Epithelial cell of proximal tubule (primary cell): ENCODE data around the gene PHAF1. TPM values are rescaled to one million over a fixed set of nuclear protein-coding genes. Genes with fewer than 3 reads are reported as not detected.

Experiments used
- DNase-seq: peaks from one replicate; pipeline ENCODE4 v3.0.0-alpha.2; 2011; ENCODE audit warnings: low read depth
- H3K4me3 ChIP-seq: 2 replicates; pipeline ENCODE4 v1.5.1; 2011; ENCODE audit warnings: low read depth, mild to moderate bottlenecking, low read length
- total RNA-seq: library from RNA; depleted of rRNA; stranded (reverse); fragments of >200 nt; gene quantifications from 2 replicates; pipeline ENCODE4 v1.2.3, GENCODE V29; 2015
- TF ChIP-seq, protein P1 (sequence below): conservative IDR thresholded peaks from 2 replicates; pipeline ENCODE4 v1.5.1; 2012; ENCODE audit warnings: low read depth, mild to moderate bottlenecking, low read length

PHAF1 gene
- total RNA-seq = 14.7 and 16.4 TPM in 2 replicates

DNA sequence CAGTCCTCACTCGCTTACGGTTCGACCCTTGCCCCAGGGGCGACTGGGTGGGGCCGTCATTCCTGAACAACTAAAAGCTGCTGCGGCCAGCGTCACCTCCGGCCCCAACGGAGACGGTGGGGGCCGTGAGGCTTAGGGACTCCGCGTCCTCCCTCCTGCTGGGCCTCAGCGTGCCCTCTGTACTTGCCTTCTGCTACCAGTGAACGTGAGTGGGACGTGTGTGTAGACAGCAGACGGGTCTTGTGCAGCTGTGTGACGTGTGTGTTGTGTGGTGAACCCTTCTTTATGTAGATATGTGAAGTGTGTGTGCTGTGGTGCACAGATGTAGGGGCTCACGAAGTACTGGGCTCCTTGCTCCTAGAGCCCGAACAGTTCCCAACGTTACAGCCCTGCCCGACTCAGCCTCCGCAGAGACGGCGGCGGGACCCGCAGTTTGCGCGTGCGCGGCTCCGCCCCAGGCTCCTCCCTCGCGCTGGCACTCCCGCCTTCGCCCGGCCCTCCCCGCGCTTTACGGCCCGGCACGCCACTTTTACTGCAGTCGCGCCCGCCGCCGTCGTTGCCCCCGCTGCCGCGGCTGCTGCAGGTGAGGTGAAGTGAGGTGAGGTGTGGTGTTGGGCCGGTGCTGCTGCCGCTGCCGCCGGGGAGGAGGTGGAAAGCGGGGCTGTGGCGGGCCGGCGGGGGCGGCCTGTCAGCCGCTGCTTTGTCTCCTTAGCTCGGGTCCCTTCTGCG, at the start of gene PHAF1:
TSS of gene PHAF1 (plus strand) at position 535 of the 729 bp plus-strand sequence. CDS start 235 bp downstream, outside the sequence.
- TF ChIP-seq, protein P1, sequence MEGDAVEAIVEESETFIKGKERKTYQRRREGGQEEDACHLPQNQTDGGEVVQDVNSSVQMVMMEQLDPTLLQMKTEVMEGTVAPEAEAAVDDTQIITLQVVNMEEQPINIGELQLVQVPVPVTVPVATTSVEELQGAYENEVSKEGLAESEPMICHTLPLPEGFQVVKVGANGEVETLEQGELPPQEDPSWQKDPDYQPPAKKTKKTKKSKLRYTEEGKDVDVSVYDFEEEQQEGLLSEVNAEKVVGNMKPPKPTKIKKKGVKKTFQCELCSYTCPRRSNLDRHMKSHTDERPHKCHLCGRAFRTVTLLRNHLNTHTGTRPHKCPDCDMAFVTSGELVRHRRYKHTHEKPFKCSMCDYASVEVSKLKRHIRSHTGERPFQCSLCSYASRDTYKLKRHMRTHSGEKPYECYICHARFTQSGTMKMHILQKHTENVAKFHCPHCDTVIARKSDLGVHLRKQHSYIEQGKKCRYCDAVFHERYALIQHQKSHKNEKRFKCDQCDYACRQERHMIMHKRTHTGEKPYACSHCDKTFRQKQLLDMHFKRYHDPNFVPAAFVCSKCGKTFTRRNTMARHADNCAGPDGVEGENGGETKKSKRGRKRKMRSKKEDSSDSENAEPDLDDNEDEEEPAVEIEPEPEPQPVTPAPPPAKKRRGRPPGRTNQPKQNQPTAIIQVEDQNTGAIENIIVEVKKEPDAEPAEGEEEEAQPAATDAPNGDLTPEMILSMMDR = no peak
- H3K4me3 ChIP-seq = peak within 1 kb of the TSS; percentile 99
- no peak for DNase-seq

DNA sequence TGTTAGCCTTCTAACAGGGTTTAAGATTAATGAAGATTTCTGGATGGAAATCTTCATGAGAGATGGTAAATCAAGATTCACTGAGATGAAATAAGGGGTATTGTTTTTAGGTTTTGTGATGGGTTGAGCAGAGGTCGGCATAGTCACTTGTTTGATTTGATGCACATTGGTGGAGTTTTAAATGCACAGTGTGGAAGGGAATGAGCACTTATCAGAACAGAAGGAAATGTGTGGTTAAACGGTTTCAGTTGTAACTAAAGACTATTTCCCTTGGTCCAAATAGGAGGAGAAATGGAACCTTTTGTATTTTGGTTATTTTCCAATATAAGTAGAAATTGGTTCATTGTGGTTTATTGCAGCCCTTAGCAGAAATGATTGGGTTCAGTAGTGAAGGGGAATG, 46.7 kb upstream of the PHAF1 start:
- TF ChIP-seq, protein P1 = no peak
- no peak for DNase-seq
- no peak overlapping the region for H3K4me3 ChIP-seq

DNA sequence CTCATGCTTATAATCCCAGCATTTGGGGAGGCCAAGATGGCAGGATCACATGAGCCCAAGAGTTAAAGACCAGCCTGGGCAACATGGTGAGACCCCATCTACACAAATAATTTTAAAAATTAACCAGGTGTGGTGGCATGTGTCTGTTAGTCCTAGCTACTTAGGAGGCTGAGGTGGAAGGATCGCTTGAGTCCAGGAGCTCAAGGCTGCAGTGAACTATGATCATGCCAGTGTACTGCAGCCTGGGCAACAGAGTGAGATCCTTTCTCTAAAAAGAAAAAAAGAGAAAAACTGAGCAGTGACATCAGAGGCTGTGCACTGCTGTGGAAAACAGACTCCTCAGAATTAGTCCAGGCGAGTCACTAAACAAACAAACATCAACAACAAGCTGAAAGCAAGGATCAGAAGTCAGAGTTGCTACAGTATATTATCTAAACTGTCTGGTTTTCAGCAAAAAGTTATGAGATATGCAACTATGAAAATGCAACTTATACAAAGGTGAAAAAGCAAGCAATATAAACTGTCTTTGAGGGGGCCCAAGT, 41.5 kb upstream of the PHAF1 start:
- TF ChIP-seq, protein P1 = no peak
- H3K4me3 ChIP-seq = no peak overlapping the region
- no peak for DNase-seq

DNA sequence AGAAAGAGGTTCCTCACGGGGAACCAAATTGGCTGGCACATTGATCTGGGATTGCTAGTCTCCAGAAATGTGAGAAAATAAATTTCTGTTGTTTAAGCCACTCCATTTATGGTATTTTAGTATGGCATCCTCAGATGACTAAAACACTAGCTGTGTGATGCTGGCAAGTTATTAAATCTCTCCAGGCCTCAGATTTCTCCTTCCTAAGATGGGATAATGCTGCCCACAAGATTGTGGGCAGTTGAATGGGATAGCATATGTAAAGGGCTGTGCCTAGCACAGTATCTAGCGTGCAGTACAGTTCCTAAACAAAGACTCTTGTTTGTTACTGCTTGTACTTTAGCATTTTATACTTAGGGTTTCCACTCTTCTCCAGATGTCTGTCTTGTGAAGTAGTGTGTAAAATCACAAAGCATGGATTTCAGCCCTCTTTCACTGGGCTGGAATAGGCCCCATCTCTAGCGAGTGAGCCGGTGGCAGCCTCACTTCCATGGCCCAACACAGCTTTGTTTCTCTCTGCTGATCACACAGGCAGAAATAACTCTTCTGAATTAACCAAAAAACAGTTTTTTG, 38.2 kb upstream of the PHAF1 start:
- H3K4me3 ChIP-seq = no peak overlapping the region
- DNase-seq = no peak
- TF ChIP-seq, protein P1 = no peak

DNA sequence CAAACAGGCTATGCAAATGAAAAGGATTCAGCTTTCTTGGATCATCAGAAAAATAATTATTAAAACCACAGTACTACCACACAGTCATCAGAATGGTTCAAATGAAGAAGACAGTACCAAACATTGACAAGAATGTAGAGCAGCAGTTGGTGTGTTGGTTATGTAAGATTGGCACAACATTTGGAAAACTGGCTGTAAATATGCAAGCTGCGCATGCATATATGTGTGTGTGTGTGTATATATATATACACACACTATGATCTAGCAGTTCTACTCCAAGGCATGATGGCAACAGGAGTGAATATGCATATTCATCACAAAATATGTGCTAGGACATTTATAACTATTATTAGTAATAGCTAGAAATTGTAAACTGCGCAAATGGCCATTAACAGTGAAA, 34.4 kb upstream of the PHAF1 start:
- DNase-seq = no peak
- TF ChIP-seq, protein P1 = no peak
- H3K4me3 ChIP-seq = no peak overlapping the region

DNA sequence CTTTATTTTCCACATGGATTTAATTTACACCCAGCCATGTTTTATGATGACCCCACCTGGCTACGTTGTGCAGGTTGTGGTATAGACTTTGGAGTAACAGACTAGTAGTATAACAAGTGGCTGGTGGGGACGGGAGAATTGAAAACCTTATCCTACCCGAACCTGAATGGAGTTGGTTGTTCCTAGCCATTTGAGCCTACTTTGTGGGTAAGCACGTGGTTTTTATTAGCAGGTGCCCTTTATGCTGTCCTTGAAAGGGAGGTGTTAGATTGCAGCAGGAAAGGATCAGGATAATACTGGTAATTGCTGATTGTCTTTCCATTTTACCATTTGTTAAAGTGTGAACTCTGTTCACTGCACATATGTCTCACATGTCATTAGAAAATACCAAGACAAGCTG, 31.9 kb upstream of the PHAF1 start:
- DNase-seq = no peak
- TF ChIP-seq, protein P1 = no peak
- no peak overlapping the region for H3K4me3 ChIP-seq
